Activated CD4-positive, alpha-beta T cell treated with anti-CD3 and anti-CD28 coated beads, Interleukin-10, Interleukin-2, amounts not matched to agents 100 ng/mL and 50 ng/mL, durations not matched to agents 16 hours and 8 hours (primary cell): ENCODE measurements around the gene PTGER3.

ENCODE experiments used
- DNase-seq: peaks from one replicate; pipeline ENCODE4 v3.0.0-alpha.2; 2020

Gene PTGER3

DNA sequence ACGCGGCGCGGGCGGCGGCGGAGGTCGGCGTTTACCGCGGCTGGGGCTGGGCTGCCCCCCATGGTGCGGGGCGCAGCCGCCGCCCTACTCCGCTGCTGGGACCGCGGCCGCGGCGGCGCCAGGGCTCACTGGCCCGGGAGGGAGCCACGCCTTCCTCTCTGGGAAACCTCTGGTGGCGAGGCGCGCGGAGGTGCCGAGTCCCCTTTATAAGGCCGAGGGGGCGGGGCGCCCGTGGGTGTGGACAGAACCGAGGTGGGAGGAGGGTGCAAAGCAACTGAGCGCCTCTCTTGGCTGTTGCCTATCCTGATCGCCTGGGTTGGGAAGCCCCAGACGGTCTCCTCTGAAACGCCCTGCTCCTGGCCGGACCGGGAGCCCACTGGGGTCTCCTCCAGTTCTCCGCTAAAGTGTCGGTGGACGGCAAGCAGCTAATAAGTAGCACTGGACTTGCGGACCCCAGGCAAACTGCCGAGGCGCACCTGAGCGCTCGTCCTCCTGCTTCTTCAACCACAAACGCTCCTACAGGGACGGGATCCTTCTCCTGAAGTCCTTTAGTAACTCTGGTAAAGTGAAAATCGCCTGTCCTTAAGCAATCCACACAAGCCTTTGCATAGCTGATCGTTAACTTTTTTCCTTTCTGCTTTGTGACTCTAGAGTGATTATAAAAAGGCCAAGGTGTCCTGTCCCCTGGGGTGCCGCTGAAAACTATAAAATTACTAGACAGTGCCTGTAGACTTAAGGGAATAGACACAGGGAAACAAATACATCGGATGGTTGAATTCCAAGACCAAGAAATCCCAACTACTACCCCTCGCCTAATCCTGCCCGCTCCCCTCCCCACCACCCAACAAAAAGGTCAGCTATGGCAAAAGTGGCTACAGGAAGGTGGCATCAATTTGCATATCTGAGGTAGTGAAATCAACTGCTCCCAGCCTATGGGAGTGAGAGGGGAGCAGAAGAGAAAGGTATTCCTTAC lies at the start of gene PTGER3:
Gene PTGER3 (minus strand): TSS at position 182 of the 973 bp plus-strand sequence. CDS start 239 bp downstream, outside the sequence.
- DNase-seq: peak; percentile 47

GRCh38 chr1:71094913-71095312 lies 47.3 kb upstream of the PTGER3 start:
- DNase-seq: no peak

DNA sequence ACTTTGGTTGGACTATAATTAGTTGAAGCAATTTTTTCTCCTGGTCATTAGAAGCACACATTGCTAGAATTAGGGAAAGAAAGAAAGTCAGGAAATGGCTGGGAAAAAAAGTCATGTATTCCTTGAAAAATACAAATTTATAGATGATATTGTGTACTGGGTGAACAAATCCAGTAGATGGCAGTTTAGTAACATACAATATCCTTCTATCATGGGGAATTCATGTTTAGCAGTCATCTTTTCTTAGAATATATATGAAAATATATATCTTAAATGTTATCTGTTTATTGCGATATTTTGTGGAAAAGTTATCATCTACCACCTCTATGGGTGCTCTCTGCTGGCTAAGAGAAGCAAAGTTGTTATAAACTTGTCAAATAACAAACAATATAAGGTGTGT lies 46.3 kb upstream of the PTGER3 start:
- no peak for DNase-seq

DNA sequence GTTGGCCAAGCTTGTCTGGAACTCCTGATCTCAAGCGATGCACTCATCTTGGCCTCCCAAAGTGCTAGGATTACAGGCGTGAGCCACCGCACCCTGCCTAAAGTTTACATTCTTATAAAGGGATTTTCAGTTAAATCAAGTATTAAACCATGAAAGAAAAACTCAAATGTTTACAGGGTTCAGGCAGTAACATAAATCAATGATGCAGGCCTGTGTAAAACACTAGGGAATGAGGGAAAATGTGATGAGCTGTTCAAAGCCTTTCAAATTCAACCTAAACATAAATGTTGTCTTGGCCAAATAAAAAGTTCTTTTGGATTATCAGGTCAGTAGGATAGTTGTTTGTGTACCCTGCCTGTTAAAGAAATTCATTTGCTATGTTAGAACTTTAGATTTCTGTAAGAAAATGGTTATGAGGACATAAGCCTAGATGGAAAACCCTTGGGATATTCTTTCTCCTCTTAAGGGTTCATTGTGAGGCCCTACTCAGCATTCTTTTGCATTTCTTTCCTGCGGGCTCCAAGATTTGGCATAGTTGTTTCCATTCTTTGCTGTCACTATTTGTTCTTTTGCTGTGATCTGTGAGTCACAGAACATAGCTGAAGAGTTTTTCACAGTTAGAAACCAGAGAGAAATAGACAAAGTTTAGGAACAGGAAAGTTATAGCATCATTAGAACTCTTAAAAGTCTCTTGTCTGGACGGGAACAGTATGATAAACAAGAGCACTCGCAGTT lies 42.1 kb upstream of the PTGER3 start:
- no peak for DNase-seq

GRCh38 chr1:71088645-71089287 lies 41.1 kb upstream of the PTGER3 start:
- DNase-seq: no peak

DNA sequence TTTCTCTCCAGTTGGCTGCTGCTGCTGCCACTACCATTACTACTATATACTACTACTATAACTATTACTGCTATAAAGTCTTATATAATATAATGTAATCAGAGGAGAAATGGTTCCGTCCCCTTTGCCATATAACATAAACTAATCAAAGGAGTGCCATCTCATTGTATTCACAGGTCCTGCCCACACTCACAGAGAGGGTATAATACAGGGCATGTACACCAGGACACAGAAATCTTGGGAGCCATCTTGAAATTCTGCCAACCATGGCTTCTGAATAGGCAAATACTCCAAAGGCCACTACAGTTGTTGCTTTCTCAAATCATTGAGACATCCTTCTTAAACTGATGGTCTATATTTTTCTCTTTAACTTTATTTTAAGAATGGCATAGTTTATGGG lies 40.1 kb upstream of the PTGER3 start:
- no peak for DNase-seq

DNA sequence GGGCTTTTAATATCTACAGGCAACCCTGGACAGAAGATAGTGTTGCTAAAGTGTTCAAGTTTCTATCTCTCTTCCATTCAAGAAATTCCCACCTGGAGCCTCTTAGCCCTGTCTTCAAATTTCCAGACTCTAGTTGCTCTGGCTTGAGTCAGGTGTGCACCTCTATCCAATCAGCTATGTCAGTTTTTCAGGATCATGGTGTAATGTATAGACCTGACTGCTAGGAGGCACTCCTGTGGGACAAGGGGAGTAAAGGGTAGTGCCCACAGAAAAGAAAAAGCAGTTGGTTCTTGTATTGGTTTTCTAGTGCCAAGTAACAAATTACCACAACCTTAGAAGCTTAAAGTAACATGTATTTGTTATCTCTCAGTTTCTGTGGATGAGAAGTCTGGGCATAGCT lies 39.4 kb upstream of the PTGER3 start:
- DNase-seq: no peak

- DNase-seq: no peak
Measured at GRCh38 chr1:71086331-71086730, 38.7 kb upstream of the PTGER3 start.

DNA sequence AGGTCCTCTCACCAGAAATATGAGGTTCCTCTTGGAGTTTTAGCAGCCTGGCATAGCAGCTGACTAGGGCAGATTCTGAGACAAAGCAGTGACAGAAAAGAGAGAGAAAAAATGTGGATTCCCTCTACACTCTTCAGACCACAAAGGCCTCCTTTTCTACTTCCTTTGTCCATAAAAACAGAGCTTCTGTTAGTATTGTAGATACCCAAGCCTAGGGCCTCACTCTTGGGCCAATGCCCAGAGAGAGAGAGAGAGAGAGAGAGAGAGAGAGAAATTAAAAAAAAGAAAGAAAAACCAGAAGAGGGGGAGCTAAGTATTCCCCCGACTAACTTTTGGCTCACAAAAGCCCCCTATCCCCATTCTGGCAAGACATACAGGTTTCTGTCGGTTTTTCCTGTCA lies 35.7 kb upstream of the PTGER3 start:
- DNase-seq: no peak

- DNase-seq: peak; percentile 5
Measured at GRCh38 chr1:71081697-71082080, 34.1 kb upstream of the PTGER3 start.

GRCh38 chr1:71080739-71081696 lies 33.4 kb upstream of the PTGER3 start, which contains the start of gene ZRANB2:
Gene ZRANB2 (minus strand): TSS chr1:71081035. CDS start chr1:71080995, 40 bp downstream.
- DNase-seq: peak; percentile 96

DNA sequence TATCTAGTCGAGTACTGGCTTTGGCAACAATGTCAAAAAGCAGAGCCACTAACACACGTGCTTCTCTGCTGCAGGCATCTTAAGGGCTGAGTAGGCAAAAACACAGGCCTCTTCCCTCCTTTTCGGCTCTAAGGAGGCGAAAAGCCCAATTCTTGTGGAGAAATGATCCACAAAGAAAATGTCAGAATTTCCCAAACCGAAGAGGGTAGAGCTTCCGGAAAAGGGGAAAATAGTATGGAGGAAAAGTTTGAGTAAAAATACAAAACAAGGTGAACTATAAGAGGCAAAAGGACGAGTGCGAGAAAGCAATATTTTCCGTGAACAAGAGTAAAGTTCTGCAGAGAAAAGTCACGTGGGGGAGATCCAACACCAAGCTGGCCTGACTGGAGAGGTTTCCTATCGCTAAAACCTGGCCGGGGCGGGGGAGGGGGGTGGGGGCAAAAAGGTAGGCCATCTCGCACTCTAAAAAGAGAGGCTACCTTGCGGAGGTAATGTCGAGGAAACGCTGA lies 32.7 kb upstream of the PTGER3 start:
- peak; percentile 36 for DNase-seq

GRCh38 chr1:71074681-71075080 lies 27.1 kb upstream of the PTGER3 start:
- DNase-seq: peak; percentile 26

GRCh38 chr1:71072273-71072672 lies 24.7 kb upstream of the PTGER3 start:
- no peak for DNase-seq

GRCh38 chr1:71071720-71072119 lies 24.1 kb upstream of the PTGER3 start:
- no peak for DNase-seq

DNA sequence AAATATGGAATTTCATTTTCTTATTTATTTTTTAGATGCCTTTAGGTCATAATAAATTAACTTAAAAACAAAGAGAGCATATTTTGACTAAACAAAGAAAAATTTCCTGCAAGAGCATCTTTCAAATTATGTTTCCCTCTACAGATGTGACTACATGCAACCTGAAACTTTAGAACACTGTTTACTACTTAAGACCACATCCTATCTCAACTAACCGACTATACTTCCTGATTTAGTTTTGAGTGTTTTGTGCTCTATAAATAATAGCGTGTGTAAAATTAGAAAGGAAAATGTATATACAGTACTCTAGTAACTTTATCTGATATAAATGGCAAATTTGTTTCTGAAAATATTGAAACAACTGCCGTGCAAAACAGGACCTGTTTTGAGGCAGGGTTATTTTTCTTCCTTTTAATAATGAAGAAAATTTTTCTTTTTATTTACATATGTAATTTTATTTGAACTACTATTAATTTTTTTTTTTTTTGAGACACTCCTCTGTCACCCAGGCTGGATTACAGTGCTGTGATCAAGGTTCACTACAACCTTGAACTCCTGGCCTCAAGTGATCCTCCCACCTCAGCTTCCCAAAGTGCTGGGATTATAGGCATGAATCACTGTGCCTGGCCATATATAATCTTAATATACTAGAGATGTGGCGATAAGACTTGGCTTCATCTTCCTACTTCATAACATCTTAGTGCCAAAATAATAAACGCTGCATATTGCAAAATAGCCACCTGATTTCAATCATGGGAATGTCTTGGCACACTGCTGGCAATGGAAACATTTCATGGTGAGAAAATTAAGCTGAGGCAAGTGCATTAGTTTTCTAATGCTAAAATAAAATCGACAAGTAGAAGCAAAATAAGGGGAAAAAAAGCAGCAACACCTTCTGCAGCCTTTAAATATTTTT lies 21.0 kb upstream of the PTGER3 start:
- peak; percentile 55 for DNase-seq

GRCh38 chr1:71054791-71055190 lies 7.2 kb upstream of the PTGER3 start:
- DNase-seq: no peak

DNA sequence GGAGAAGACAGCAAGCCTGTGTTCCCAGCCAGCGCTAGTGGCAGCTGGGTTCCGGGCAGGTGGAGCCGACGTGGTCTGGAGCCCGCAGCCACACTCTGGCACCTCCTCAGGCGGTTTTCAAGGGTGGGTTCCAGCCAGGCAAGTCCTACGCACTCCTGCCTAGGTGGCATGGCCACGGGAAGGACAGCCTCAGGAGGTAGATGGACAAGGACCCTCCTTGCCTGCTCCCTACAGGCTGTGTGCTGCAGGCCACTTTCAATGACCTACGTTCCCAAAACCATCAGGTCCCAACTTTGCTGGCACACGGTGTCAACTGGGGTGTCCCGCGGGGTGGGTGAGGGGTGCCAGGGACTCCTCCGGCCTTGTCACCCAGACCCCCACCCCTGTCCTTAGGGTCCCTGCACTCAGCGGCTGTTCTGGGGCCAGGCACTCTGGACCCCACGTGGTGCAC lies 6.7 kb upstream of the PTGER3 start:
- DNase-seq: no peak

GRCh38 chr1:71053758-71054157 lies 6.1 kb upstream of the PTGER3 start:
- no peak for DNase-seq

GRCh38 chr1:71053146-71053545 lies 5.5 kb upstream of the PTGER3 start:
- DNase-seq: no peak
